GM12875 (cell line): ENCODE measurements around the gene RIOX2.

Experiments
- H3K4me3 ChIP-seq: one replicate; pipeline ENCODE4 v1.5.1; 2011; ENCODE audit warnings: low read depth, low read length, control low read depth
- CTCF ChIP-seq: IDR thresholded peaks from 2 replicates; pipeline ENCODE4 v1.5.1; 2011; ENCODE audit warnings: low read depth, mild to moderate bottlenecking, control low read depth, inconsistent platforms, low read length, moderate library complexity, borderline replicate concordance; ENCODE audit not compliant: insufficient read depth

The RIOX2 gene

DNA sequence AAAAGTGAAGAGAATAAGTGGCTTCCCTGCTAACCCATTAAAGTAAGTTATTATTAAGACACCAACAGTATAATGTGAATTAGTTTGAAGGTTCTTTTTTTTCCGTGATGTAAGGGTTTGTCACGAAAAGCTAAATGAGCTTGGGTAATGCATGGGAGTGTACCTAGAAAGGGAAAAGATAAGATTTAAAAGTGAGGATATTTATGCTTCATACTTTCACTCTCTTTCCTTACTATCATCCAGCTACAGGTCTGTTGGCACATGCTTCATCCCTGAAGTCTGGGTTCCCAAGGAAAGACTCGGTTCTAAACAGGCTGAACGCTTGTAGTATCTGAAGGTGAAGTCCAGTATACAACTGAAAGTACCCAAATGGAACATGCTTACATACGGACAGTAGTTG, 26.9 kb upstream of the RIOX2 start:
- TF ChIP-seq CTCF, result no peak
- no peak overlapping the region for H3K4me3 ChIP-seq

- H3K4me3 ChIP-seq, result no peak overlapping the region
- TF ChIP-seq CTCF, result no peak
Observed at GRCh38 chr3:97996988-97997387, 24.8 kb upstream of the RIOX2 start.

- no peak for TF ChIP-seq CTCF
- H3K4me3 ChIP-seq, result no peak overlapping the region
Observed at GRCh38 chr3:97994328-97994945, 22.2 kb upstream of the RIOX2 start.

GRCh38 chr3:97993526-97993925, 21.3 kb upstream of the RIOX2 start:
- no peak for TF ChIP-seq CTCF
- H3K4me3 ChIP-seq, result no peak overlapping the region

GRCh38 chr3:97992547-97993173, 20.4 kb upstream of the RIOX2 start:
- no peak for TF ChIP-seq CTCF
- H3K4me3 ChIP-seq, result no peak overlapping the region

DNA sequence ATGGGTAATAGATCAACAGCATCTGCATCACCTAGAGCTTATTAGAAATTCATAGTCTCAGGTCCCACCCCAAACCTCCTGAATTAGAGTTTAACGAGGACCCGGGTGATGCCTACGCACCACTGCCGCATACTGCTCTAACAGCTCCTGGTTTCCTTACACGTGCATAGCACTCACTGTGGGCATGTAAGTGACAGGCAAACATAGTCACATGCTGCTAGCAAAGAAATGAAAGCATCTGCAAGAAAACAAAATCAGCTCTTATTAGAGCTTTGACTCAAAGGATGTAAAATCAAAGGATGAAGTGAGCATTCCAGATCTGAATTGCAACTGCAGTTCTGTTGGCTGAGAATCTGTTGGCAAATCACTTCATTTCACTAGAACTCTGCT, 19.1 kb upstream of the RIOX2 start:
- no peak for TF ChIP-seq CTCF
- H3K4me3 ChIP-seq, result no peak overlapping the region

DNA sequence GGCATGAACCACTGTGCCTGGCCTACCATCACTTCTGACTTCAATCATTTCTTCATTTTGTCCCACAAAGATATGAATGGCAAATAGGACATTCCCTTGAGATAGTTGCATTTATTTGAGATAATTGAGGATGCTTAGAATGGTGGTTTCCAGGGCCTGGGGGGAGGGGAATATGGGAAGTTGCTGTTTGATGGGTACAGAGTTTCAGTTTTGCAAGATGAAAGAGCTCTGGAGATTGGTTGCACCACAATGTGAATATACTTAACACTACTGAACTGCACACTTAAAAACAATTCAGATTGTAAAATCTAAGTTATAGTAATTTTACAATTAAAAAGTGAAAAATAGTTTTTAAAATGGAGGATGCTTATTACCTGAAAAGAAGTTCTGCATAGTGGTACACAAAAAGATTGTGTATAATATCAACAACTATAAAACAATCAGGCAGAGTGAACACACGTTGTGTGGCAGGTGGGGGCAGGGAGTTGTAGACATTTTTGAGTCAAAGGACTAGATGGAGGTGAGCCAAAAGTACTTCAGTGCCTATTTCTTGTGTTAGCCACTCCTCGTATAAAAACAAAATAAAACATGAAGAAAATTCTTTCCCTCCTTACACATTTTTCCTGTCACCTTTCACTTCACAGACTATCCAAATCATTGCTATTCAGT, 18.5 kb upstream of the RIOX2 start:
- no peak overlapping the region for H3K4me3 ChIP-seq
- TF ChIP-seq CTCF, result no peak
